ENCODE results near the gene GPATCH8. TPM values are rescaled to one million over a fixed set of nuclear protein-coding genes. Genes with fewer than 3 reads are reported as not detected.

Gene GPATCH8
- total and polyA plus RNA-seq, 2 of the 8 experiments (the other 6 are each of a cell fraction or from before 2014, with no cell fraction given): 20.5 to 58.1 TPM

GRCh38 chr17:44541884-44542581 lies 38.8 kb upstream of the GPATCH8 start (continued):
- TF ChIP-seq CBX5 (IDR thresholded peaks at IDR 0.05; ENCODE audit: low read depth, low read length) (no peak), SP1 (IDR thresholded peaks at IDR 0.05; ENCODE audit: low read depth, low read length) (peak; percentile 55; the same call in 1 of the 2 replicates), KDM1A (IDR thresholded peaks at IDR 0.05; ENCODE audit: borderline replicate concordance, low read length) (peak; percentile 62; the same call in 1 of the 2 replicates), YY1 (IDR thresholded peaks at IDR 0.05; ENCODE audit: low read depth, low read length) (peak; percentile 37; the same call in 1 of the 2 replicates), HDAC2 (IDR thresholded peaks at IDR 0.05; ENCODE audit: borderline replicate concordance in 1 of 2, low read depth in 2 of 2, low read length in 2 of 2) (peak in 1 of 2 experiments; percentile 52; a peak in 1 of 4 replicates)
- TF ChIP-seq, protein P1, sequence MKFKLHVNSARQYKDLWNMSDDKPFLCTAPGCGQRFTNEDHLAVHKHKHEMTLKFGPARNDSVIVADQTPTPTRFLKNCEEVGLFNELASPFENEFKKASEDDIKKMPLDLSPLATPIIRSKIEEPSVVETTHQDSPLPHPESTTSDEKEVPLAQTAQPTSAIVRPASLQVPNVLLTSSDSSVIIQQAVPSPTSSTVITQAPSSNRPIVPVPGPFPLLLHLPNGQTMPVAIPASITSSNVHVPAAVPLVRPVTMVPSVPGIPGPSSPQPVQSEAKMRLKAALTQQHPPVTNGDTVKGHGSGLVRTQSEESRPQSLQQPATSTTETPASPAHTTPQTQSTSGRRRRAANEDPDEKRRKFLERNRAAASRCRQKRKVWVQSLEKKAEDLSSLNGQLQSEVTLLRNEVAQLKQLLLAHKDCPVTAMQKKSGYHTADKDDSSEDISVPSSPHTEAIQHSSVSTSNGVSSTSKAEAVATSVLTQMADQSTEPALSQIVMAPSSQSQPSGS (IDR thresholded peaks at IDR 0.05; ENCODE audit: low read length): peak; percentile 76

All from H1 (cell line).